Measurements from ENCODE around the gene CCDC74B. TPM values are rescaled to one million over a fixed set of nuclear protein-coding genes. Genes with fewer than 3 reads are reported as not detected.
"Not testable (repeated sequence)": the region's sequence is repeated elsewhere in the genome, so short reads cannot be mapped to it uniquely, and the experiment has no call there.

The CCDC74B gene
- polyA plus RNA-seq (ENCODE audit: insufficient read length in 4 of 4) = 10 to 100 TPM; 10.8 to 15.1 (median 13.5) TPM

DNA sequence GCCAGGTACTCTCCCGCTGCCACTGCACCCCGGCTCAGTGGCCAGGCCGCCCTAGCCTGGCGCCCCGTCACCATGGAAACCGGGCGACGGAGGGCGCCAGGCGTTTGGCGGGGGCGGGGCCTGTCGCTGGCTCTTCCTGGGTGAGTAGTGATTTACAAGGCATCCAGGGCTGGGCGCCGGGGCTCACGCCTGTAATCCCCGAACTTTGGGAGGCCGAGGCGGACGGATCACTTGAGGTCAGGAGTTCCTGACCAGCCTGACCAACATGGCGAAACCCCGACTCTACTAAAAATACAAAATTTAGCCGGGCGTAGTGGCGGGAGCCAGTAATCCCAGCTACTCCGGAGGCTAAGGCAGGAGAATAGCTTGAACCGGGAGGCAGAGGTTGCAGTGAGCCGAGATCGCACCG is at the start of gene CCDC74B:
CCDC74B (minus strand) TSS at position 107 of the 409 bp plus-strand sequence. CDS start 116 bp downstream, outside the sequence.
- not testable (repeated sequence) for DNase-seq (ENCODE audit: low read depth in 4 of 4, low spot score in 3 of 4)

DNA sequence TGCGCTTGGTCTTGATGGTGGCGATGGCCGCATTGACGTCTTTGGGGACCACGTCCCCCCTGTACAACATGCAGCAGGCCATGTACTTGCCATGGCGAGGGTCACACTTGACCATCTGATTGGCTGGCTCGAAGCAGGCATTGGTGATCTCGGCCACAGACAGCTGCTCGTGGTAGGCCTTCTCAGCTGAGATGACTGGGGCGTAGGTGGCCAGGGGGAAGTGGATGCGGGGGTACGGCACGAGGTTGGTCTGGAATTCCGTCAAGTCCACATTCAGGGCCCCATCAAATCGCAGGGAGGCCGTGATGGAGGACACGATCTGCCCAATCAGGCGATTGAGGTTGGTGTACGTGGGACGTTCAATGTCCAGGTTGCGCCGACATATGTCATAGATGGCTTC is 48.9 kb upstream of the CCDC74B start:
- not testable (repeated sequence) for DNase-seq (ENCODE audit: low read depth in 4 of 4, low spot score in 3 of 4)

DNA sequence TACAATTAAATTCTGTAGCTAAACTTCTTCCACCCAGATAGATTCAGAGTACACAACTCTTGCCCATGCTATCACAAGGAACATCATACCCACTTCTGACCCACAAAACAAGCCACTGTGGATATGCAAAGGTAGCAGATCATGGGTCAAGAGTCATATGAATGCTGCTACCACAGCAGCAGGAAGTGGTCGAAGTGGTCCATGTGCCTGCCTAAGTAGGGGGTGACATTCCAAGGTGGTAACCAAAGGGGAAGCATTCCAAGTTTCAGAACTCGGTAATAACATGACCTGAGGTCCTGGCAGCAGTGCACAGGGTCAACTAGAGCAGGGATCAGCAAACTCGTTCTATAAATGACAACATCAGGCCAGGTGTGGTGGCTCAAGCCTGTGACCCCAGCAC is 47.5 kb upstream of the CCDC74B start:
- not testable (repeated sequence) for DNase-seq (ENCODE audit: low read depth in 4 of 4, low spot score in 3 of 4)

DNA sequence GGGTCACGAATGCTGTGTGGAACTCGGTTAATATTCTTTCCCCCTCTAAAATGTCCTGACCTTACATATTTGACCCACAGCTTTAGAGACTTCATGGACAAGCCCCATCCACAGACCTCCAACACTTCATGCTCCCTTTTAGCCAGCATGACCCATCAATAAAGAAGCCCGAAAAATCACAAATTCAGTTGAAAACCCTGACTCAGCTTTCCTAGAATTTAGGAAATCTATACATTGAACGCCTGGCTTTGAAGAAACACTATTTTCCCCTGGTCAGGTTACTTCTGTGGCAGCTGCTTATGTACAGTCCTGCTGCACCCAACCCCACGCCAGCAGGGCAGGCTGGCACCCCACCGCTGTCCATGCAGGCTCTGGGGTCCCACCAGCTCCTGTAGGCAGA is 46.4 kb upstream of the CCDC74B start:
- DNase-seq (ENCODE audit: low read depth in 4 of 4, low spot score in 3 of 4) = not testable (repeated sequence)

DNA sequence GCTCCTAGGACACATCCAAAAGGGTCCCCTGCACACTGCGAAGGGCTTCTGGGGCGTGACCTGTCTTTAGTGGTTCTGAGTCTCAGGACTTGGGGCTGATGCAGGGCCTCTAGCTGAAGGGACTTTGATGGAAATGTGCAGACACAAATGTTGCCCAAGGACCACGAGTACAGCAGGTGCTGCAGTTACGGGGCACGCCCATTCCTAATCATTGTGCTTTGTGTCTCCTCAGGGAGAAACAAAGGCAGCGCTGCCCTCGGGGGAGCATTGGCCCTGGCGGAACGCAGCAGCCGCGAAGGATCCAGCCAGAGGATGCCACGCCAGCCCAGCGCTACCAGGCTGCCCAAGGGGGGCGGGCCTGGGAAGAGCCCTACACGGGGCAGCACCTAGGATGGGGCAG is 45.3 kb upstream of the CCDC74B start:
- DNase-seq (ENCODE audit: low read depth in 4 of 4, low spot score in 3 of 4) = no peak

DNA sequence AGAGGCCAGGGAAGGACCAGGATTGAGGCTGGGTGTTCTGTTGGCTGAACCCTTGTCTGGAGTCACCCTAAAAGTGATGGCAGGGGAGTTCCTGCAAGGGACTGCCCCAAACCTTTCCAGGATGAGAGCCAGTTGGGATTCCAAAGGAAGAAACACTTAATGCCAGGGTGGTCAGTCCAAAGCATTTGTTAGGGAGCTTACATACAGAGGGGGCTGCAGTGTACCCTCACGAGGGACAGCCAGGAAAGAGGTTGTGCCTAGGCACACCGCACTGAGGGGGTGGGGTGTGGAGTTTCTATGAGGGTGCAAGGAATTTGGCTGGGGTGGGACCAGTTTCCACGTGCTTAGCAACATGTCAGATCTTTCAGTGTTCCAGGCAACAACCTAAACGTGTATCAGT is 44.0 kb upstream of the CCDC74B start:
- not testable (repeated sequence) for DNase-seq (ENCODE audit: low read depth in 4 of 4, low spot score in 3 of 4)

DNA sequence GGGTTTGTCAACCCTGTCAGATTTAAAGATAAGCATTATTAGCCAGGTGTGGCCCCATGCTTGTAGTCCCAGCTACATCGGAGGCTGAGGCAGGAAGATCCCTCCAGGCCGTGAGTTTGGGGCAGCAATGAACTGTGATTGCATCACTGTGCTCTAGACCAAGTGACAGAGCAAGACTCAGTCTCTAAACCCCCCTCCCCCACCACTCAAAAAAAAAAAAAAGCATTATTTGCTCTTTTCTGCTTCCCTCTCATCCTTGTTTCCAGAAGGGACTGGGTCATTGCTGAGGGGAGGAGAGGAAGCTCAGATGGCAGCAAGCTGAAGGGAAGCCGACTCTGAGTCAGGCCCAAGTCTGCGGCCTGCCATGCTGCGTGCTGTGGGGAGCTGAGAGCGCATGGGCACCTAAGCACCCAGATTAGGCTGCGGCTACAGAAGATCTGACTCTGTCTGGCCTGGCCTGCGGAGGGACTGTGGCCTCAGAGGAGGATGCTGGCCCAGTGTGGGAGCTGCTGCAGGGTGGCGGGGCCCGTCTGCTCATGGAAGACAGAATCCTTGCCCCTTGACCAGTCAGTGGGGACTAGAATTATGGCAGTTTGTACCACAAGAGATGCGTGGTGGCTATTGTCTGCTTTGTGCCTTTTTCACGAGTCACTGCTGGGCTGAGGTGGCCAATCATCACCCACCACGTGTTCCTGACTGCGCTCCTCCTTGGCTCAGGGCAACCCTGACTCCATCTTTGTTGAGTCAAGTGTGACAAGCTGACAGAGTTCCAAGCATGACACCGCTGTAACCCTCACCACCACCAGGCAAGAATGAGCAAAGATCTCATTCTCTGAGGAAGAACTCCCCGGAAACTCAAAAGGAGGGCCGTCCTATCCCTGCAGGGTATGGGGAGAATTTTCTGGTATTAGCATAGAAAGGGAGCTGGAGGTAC is 43.2 kb upstream of the CCDC74B start:
- not testable (repeated sequence) for DNase-seq (ENCODE audit: low read depth in 4 of 4, low spot score in 3 of 4)

DNA sequence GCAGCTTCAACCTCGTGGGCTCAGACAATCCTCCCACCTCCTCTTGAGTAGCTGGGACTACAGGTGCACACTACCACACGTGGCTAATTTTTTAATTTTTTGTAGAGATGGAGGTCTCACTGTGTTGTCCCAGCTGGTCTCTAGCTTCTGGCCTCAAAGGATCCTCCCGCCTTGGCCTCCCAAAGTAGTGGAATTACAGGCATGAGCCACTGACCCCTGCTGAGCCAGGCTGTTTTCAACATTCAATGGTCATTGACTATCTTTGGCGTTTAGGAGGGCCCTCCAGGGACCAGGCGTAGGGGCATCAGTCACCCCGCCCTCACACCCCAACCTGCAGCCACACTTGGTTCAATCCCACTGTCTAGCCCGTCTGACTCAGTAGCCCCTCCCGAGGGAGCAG is 42.4 kb upstream of the CCDC74B start:
- DNase-seq (ENCODE audit: low read depth in 4 of 4, low spot score in 3 of 4) = no peak

DNA sequence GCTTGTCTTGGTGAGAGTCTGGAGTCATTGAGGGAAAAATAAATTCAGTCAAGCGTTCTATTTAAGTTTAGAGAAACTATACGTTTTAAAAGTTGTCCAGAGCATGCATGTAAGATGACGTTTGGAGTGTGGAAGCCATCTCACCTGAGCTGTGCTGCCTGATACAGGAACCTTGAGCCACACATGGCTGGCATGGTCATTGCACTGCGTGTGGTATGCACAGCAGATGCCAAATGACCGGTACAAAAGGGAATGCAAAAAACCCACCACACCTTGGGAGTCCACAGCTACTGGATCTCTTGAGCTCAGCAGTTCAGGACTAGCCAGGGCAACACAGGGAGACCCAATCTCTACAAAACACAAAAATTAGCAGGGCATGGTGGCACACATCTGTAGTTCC is 41.5 kb upstream of the CCDC74B start:
- no peak for DNase-seq (ENCODE audit: low read depth in 4 of 4, low spot score in 3 of 4)

DNA sequence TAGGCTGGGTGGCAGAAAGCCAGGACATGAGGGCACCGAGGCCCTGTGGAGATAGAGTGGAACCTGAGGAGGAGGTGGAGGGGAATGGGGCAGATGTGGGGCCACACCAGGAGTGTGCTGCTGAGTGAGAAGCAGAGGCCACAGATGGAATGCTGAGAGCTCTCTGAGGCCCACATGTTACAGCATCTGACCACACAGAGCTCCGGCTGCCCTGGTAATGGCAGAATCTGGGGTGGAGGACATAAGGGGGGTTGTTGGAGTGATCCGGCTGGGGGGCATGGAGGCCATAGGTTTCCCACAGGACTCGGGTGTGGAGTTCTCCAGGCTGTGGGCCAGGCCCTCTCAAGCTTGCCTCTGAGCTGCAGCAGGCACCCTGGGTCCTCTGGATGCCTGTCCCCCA is 41.0 kb upstream of the CCDC74B start:
- DNase-seq (ENCODE audit: low read depth in 4 of 4, low spot score in 3 of 4) = no peak

DNA sequence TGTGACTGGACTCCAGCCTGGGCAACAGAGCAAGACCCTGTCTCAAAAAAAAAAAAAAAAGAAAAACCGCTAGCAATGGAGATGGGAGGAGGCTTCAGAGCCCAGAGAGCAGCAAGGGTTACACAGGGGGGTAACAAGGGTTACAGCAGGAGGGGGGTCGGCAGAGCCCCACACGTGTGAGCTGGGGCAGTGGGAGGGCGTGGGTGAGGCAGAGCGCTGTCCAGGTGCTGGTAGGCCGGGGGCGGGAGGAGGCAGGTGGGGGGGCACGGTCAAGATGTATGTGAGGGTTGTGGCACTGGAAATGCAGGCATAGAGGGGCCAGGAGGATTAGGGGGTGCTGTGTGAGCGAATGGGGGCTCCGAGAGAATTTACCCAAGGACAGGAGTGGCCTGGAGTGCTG is 40.5 kb upstream of the CCDC74B start:
- DNase-seq (ENCODE audit: low read depth in 4 of 4, low spot score in 3 of 4) = no peak

DNA sequence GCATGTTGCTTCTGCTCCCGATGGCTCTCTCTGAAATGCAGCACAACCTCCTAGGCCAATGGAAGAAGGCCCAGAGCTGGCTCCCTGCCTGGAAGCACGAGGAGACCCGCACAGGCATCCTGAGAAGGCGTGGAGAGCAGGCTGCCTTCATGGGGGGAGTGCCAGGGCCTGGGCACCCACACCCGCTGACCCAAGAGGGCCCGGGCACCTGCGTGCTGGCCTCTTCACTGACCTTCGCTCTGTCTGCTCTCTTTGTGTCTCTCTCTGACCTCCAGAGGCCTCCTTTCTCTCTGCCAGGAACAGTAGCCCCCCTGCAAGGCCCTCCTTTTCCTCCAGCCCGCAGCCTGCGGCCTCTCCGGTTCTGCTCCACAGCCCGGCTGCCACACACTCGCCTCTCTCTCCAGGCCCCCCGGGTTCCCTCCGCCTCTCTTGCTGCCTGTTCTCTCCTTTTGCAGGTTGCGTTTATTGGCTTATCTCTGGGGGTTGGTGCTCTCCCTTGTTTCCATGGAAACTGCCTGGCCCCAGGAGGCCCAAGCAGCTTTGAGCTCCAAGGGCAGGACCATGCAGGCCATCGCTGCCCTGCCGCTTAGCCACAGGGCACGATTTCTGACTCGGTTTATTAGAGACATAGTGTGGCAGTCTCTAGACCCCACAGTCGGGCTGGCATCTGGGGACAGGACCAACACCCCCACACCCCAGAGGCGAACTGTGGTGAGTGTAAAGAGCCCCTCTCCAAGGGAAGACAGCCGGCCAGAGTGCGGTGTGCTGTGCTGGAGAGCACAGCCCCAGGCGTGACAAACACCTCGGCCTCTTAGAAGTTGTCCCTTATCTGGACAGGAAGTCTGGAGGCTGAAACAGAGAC is 38.8 kb upstream of the CCDC74B start:
- no peak for DNase-seq (ENCODE audit: low read depth in 4 of 4, low spot score in 3 of 4)

DNA sequence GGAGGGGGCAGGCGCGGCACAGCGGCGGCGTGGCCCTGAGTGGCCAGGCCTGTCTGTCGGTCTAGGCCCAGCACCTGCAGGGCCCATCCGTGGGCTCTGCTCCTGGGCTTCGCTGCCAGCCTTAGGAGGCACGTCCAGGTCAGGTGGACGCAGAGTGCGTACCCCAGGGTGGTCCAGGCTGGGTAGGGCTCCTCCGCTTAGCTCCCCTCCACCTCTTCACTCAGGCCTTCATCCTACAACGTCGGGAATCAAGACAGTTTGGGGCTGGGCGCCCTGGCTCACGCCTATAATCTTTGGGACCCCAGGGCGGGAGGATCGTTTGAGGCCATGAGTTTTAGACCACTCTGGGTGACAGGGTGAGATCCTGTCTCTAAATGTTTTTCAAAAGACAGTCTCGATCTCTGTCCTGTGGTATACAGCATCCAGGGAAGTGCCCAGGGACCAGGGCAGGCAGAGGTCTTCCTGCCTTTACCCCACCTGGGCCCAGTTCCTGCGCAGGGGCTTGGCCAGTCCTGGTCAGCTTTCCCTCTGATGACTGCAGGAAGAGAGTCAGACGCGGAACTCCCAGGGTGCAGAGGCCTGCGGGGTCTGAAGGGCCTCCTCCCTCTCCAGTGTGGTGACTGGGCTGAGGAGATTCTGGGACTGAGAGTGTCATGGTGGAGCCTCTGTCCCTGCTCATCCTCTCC is 38.1 kb upstream of the CCDC74B start:
- DNase-seq (ENCODE audit: low read depth in 4 of 4, low spot score in 3 of 4) = not testable (repeated sequence)

DNA sequence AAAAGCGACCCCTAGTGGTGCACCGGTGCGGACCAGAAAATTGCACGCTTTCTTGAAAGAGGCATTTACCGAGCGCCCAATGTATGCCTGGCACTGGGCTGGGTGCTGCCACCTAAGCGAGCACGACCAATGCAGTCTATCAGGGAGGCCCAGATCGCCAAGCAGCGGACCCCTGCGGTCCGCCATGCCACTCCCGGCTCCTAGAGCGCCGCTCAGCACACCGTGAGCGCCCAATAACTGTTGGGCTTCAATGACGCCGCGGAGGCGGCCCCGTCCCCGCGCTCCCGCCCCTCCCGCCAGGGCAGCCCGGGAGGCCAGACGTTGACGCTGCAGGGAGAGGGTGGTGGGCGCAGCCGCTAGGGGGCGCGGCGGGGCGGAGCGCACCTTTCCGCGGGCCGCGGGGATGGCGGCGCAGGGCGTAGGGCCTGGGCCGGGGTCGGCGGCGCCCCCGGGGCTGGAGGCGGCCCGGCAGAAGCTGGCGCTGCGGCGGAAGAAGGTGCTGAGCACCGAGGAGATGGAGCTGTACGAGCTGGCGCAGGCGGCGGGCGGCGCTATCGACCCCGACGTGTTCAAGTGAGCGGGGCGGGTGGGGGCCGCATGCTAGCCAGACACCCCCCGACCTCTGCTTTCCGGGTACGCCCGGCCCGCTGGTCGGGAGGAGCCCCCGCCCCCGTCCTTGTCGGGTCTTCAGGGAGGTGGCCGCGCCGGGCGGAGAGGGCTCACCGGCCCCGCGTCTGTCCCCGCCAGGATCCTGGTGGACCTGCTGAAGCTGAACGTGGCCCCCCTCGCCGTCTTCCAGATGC is 37.2 kb upstream of the CCDC74B start, which contains the start of gene MZT2B:
MZT2B (plus strand) TSS at position 383 of the 803 bp plus-strand sequence; CDS start at position 404, 21 bp downstream.
- DNase-seq (ENCODE audit: low read depth in 4 of 4, low spot score in 3 of 4) = peak; percentile 65 to 85 (median 74)

DNA sequence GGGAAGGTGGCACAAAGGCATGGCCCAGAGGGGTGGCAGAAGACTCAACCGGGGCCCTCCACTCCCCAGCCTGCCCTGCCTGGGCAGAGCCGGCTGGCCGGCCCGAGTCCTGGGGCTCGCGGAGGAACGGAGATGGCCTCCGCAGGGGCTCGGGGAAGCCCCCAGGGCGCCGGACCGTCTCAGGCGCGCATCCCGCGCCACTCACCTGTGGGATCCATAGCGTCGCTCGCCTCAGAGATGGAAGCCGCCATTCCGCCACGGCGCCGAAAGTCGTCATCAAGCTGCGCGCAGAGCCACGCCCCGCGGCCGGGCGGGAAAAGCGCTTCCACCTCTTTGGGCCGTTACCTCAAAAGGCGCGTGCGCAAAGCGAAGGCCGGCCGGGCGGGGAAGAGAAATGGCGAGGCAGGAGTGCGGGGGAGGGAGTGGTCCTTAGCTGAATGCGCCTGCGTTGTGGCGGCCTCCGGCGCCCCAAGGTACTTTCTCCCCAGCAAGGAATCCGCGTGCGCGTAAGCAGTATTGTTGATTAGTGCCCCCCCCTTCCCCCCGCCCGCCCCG is 36.5 kb upstream of the CCDC74B start, which contains the start of gene SMPD4:
SMPD4 (minus strand) TSS at position 278 of the 555 bp plus-strand sequence. CDS start 5,010 bp downstream, outside the sequence.
- peak; percentile 92 to 93 (median 93) for DNase-seq (ENCODE audit: low read depth in 4 of 4, low spot score in 3 of 4)

DNA sequence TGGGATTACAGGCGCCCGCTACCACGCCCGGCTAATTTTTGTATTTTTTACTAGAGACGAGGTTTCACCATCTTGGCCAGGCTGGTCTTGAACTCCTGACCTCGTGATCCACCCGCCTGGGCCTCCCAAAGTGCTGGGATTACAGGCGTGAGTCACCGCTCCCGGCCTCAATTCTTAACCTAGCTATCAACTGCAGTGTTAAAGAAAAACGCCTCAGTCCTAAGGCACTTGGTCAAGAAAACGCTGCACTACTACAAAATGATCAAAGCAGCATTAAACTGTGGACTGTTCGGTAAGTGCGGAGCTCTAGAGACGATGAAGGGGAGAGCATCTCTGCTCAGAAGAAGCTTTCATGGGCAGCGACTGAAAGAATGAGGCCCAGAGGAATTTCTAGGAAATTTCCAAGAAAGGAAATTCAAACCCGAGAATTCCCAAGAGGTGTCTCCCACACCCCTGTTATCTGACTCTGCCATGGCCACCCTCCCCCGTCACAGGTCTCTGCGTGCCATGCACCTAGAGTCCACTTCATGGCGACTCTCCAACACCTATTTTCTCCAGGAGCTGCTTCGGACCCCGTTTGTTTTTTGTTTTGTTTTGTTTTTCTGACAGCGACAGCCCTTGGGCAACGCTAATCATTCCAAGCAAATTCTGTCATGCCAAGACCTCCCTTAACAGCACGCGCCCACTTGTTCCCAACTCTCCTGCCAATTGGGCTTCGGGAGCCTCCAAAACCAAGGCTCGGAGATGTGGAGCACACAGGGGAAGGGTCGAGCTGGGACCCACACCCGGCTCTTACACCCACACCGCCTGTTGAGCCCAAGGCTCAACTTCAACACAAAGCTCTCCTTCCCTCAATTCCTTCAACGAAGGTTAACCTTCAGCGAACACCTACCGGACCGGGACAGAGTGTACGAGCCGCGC is 35.8 kb upstream of the CCDC74B start:
- DNase-seq (ENCODE audit: low read depth in 4 of 4, low spot score in 3 of 4) = not testable (repeated sequence)

DNA sequence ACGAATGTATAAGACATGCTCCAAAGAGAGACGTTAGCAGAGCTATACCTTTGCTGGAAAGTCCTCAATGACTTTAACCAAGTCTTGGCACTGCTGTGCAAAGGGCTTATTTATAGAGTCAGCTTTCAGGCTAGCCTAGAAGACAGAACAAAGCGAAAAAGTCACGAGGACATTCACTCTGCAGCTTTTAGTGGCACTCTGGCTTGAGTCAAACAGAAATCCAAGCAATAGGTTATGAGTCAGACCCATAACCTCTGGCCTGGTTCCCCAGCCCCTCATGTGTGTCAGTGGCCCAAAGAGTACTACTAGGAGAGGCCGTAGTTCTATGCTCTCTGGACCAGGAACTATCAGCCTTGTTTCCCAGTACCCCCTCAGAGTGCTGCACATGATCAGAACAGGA is 30.0 kb upstream of the CCDC74B start:
- DNase-seq (ENCODE audit: low read depth in 4 of 4, low spot score in 3 of 4) = not testable (repeated sequence)

DNA sequence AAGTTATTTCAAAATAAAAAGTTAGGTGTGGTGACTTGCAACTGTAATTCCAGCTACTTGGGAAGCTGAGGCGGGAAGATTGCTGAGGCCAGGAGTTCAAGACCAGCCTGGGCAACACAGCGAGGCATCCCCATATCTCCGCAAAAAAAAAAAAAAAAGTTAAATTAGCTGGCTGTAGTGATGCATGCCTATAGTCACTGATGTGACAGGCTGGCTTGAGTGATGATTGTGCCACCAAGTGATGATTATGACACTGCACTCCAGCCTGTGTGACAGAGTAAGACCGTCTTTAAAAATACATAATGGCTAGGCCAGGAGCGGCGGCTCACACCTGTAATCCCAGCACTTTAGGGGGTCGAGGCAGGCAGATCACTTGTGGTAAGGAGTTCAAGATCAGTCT is 25.0 kb upstream of the CCDC74B start:
- DNase-seq (ENCODE audit: low read depth in 4 of 4, low spot score in 3 of 4) = no peak
